ENCODE measurements around the gene TNNI2.
"Not testable (repeated sequence)": the region's sequence is repeated elsewhere in the genome, so short reads cannot be mapped to it uniquely, and the experiment has no call there.

Gene TNNI2

GRCh38 chr11:1875093-1875850, 36.5 kb downstream of the TNNI2 start:
- no peak for DNase-seq (ENCODE audit: low read depth)

- not testable (repeated sequence) for DNase-seq (ENCODE audit: low read depth)
Measured at GRCh38 chr11:1875851-1876301, 37.1 kb downstream of the TNNI2 start.

GRCh38 chr11:1876361-1877063, 37.7 kb downstream of the TNNI2 start:
- DNase-seq (ENCODE audit: low read depth) = peak; percentile 42

DNA sequence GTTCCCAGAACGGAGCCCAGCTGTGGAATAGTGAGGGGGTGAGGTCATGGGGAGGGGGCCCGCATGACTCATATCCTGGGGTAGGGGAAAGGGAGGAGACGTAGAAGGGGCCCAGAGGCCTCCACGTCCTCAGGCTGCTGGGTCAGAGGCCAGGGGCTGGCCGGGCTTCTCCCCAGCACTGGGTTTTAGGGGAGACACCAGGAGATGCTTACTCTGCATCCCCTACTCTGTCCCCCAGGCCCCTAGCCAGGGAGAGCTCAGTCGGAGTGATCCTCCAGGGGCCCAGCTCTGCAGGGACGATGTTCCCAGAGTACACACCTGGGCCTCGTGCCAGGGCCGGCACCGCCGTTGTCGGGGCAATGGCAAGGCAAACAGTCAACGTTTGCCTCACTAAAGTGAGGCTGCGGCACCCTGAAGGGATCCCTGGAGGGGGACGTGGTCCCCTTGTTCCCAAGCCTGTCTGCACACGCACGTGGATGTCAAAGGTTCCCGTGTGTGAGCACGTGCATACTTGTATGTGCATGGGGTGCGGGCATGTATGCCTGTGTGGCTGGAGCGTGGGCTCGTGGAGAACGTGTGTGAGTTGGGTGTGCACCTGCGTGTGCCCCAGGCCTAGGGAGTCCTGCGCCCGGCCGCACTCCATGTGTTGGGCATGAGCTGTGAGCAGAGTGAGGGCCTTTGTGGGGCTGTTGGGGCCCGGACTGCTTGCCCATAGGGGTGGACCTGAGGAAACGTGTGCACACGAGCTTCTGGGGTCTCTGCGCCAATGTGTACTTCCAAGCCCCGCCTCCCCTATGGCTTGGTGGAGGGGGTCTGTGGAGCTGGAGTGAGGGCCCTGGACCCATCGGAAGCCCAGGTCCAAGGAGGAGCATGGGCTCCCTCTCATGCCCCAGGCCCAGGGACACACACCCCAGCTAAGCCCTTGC, 38.7 kb downstream of the TNNI2 start:
- DNase-seq (ENCODE audit: low read depth) = no peak

- DNase-seq (ENCODE audit: low read depth) = no peak
Measured at GRCh38 chr11:1878137-1879031, 39.6 kb downstream of the TNNI2 start.

DNA sequence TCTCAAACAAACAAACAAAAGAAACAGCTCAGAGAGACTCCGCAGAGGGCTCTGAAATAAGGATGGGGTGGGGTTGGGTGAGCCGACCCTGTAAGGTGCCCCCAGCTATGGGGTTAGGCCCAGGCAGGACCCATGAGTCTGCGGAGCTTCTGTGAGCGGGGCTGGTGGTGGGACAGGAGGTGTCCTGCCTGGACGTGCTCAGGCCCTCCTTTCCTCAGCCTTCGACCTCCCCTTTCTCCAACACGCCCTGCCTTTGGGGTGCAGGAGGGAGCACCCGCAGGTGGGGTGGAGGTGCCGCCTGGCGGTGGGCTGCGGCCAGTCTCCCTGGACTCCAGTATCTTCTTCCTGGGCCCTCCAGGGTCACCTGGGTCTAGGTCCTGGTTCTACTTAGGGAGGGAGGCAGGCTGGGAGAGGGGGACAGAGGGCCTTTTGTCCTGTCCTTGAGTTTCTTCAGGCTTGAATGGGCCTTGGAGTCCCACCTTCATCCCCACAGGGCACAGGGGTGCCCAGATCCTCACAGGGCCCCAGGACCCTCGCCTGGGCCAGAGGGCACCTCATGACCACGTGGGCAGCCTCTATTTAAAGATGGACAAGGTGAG, 40.7 kb downstream of the TNNI2 start:
- no peak for DNase-seq (ENCODE audit: low read depth)

GRCh38 chr11:1879941-1880720, 41.4 kb downstream of the TNNI2 start:
- DNase-seq (ENCODE audit: low read depth) = no peak

DNA sequence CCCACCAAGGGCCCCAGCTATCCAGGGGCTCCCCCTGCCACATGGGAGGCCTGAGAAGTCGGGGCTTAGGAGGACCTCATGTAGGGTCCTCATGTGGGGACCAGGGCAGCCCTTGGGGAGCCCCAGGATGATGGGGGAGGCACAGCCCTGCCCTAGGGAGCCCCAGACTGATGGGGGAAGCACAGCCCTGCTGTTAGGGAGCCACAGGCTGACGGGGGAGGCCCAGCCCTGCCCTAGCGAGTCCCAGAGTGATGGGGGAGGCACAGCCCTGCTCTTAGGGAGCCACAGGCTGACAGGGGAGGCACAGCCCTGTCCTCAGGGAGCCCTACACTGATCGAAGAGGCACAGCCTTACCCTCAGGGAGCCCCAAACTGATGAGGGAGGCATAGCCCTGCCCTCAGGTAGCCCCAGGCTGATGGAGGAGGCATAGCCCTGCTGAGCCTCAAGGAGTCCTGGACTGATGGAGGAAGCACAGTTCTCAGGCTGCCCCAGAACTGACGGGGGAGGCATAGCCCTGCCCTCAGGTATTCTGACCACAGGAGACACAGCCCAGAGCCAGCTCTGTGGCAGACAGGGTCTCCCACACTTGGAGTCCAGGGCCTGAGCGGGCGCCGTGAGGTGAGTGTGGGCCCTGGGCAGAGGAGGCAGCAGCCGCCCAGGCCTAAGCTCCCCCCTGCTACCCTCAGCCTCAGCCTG, 42.1 kb downstream of the TNNI2 start:
- no peak for DNase-seq (ENCODE audit: low read depth)

DNA sequence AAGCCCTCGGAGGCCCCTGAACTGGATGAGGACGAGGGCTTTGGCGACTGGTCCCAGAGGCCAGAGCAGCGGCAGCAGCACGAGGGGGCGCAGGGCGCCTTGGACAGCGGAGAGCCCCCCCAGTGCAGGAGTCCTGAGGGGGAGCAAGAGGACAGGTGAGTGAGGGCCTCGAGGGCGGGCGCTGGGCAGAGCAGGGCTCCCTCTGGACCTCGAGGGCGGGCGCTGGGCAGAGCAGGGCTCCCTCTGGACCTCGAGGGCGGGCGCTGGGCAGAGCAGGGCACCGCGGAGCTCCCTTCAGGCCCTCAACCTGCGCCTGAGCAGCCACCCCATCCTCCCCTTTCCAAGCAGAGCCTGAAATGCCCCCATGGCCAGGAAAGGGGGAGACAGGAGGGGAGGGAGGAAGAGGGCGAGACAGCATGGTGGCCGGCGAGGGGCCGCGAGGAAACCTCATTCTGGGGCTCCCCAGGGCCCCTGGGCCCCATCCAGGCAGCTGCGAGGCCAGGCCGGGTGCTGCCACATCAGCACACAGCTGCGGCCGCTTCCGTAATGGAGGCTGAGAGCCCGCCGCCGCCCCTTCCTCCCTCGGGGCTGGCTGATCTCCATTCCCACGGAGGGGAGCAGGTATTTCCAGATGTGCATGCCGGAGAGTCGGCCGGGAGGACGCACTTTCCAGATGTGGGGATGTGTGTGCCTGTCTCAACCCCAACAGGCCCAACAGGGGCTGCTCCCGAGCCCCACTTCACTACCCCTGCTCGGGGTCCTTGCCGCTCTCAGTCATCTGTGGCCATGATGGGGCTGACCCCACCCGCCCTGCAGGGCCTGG, 42.9 kb downstream of the TNNI2 start:
- DNase-seq (ENCODE audit: low read depth) = no peak

GRCh38 chr11:1882265-1883238, 43.8 kb downstream of the TNNI2 start:
- DNase-seq (ENCODE audit: low read depth) = peak; percentile 71

DNA sequence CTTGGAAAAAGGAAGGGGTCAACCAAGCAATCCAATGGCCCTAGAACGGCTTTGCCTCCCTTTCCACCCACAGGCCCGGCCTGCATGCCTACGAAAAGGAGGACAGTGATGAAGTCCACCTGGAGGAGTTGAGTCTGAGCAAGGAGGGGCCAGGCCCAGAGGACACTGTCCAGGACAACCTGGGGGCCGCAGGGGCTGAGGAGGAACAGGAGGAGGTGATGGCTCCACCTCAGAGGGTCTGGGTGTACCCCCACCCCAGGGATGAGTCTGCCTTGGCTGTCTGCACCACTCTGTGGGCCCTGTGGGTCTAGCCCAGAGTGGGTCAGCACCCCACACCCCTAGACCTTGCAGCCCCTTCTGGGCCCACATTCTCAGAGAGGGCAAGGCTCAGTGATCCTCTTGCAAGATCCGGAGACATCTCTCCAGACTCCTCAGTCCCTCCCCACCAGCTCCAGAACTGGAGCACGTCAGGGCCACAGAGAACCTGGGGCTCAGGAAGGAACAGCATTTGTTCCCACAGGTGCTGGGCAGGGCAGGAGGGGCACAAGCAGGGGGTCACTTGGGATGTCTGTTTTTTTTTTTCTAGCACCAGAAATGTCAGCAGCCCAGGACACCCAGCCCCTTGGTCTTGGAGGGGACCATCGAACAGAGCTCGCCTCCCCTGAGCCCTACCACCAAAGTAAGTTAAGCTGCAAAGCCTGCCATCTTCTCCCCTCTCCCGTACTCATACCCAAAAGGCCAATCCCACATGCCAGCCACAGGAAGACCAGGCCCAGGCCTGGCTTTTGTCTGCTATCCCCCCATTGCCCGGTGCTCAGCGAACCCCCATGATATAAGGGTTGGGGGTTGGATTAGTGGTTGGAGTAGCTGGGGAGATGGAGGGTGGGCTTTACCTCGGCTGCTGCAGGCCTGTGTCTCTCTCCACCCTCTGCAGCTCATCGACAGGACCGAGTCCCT, 44.8 kb downstream of the TNNI2 start:
- DNase-seq (ENCODE audit: low read depth) = no peak

DNA sequence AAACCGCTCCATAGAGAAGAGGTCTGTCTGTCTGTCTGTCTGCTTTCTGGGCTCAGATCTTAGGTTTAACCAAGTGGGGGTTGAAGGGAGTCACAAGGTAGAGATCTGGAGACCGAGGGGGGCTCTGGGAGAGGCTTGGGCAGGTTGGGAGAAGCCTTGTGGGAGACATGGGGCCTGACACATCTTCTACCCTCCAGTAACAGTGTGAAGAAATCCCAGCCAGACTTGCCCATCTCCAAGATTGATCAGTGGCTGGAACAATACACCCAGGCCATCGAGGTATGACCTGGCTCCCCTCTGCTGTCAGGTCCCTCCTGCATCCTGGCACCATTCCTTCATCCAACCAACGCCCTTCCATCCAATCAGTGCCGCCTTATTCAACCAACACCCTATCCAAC, 45.5 kb downstream of the TNNI2 start:
- no peak for DNase-seq (ENCODE audit: low read depth)

DNA sequence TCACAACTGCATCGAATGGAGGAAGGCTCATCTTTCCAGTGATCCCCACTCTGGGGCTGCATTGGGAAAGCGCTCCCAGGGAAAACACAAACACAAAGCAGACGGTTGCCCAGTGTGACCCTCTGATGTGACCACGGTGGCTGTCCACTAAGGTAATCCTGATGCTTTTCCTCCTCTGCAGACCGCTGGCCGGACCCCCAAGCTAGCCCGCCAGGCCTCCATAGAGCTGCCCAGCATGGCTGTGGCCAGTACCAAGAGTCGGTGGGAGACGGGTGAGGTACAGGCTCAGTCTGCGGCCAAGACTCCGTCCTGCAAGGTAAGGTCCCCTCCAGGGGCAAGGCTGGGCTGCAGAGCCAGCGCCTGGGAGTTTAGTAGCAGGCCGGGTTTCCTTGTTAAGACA, 47.8 kb downstream of the TNNI2 start:
- DNase-seq (ENCODE audit: low read depth) = not testable (repeated sequence)

- DNase-seq (ENCODE audit: low read depth) = no peak
Measured at GRCh38 chr11:1887451-1888346, 48.9 kb downstream of the TNNI2 start.

DNA sequence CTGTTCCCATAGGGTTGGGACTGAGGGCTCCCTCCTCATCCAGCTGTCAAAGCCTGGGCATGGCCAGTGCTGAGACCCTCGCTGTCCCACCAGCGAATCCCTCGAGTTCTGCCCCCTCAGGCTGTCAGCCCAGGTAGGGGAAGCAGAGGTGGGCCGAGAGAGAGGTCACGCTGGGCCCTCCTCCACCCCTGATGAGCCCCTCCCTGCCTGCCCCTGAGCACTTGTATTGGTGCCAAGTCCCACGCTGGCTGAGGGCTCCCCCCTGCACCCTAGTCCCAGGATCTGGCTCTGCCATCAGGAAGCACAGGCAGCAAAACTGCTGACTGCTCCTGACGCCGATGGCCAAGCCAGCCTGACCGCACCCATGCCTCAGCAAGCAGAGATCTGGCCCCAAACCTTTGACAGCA, 49.6 kb downstream of the TNNI2 start:
- DNase-seq (ENCODE audit: low read depth) = no peak
